PFSK-1 (cell line): ENCODE data around the gene TSPAN5.

Experiments used
- FOXP2 ChIP-seq: optimal IDR thresholded peaks from 2 replicates; pipeline ENCODE3; 2011; ENCODE audit warnings: borderline replicate concordance, control low read depth, inconsistent platforms; ENCODE audit not compliant: insufficient read depth; ENCODE audit errors: extremely low read length, extremely low read depth
- POLR2AphosphoS5 ChIP-seq: IDR thresholded peaks from 2 replicates; pipeline ENCODE4 v1.6.1; 2012; ENCODE audit warnings: low read depth, mild to moderate bottlenecking, control low read depth, low read length, moderate library complexity
- REST ChIP-seq, 2 experiments: IDR thresholded peaks; 2 replicates each; pipeline versions ENCODE4 v1.6.1 to v1.8.0; 2011 to 2012; ENCODE audit warnings: low read depth in 2 of 2, low read length in 2 of 2, control low read depth in 1 of 2, inconsistent platforms in 1 of 2, mild to moderate bottlenecking in 1 of 2, moderate library complexity in 1 of 2; ENCODE audit not compliant: insufficient read depth in 1 of 2
- SIN3A ChIP-seq: IDR thresholded peaks from 2 replicates; pipeline ENCODE4 v1.6.1; 2012; ENCODE audit warnings: mild to moderate bottlenecking, low read length, moderate library complexity, borderline replicate concordance; ENCODE audit not compliant: insufficient read depth
- TAF1 ChIP-seq: IDR thresholded peaks from 2 replicates; pipeline ENCODE4 v1.6.1; 2012; ENCODE audit warnings: low read length, control low read depth, borderline replicate concordance; ENCODE audit not compliant: insufficient read depth

GRCh38 chr4:98659106-98659592 is 738 bp upstream of the TSPAN5 start:
- TF ChIP-seq SIN3A, result no peak
- no peak for TF ChIP-seq TAF1
- TF ChIP-seq POLR2AphosphoS5, result no peak
- no peak for TF ChIP-seq REST (IDR thresholded peaks at IDR 0.05; ENCODE audit: insufficient read depth in 1 of 2, low read depth in 2 of 2, low read length in 2 of 2)
- TF ChIP-seq FOXP2, result no peak
